GM12873 (cell line): ENCODE data around the gene TBC1D4.

Experiments used
- CTCF ChIP-seq: IDR thresholded peaks from 2 replicates; pipeline ENCODE4 v1.5.1; 2012; ENCODE audit warnings: low read depth, mild to moderate bottlenecking, moderate library complexity, low read length, control low read depth; ENCODE audit not compliant: insufficient read depth; ENCODE audit errors: missing control alignments

Gene TBC1D4

DNA sequence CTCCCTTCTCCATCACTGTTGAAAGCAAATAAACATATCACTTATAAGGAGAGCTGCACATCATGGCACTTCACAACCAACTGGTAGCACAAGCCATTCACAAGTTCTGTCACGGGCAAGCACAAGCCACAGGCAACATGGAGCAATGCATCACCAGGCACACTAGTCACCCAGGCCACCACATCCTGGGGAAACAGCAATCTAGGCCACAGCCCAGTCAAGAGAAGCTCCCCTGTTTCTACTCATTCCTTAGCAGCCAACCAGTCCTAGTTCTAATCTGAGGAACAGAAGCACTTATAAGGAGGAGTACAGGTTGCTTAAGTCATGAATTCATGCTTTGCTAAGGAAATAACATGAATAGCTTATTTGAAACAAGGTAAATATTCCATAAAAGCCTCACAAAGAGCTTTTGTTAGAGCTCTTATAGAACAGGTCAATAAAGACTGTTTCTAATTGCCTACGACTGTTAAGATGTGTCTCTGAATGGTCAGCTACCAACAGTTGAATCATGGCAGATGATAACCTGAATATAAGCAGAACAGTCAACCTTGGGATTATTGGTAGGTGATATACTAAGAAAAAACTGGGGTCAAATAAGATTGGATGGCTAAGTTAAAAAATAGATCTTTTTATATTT, 169.0 kb downstream of the TBC1D4 start:
- no peak for TF ChIP-seq CTCF

DNA sequence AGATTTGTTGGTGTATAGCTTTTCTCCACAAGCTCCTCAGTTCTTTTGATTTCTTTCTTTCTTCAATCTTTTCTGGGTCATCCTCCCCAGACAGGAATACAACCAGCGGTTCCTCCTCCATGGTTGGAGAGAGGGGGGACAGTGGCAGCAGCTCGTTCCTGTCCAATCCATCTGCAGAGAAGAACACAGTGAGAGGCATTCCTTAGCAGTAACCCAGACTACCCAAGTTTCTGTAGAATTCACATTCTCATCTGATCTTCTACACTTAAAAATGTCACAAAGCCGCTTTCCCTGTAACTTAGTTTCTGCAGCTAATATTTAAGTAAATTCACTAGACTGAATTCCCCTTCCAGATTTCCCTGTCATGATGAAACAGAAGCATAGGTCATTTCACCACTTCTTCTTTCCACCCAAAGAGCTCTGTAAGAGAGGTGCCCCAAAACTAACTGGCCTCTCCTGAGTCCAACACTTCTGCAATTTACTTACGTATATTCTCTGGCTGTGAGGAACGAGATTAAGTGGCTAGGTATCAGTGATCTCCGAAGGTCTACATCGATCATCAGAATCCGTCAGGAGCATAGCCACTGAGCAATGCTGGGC, 171.9 kb downstream of the TBC1D4 start:
- no peak for TF ChIP-seq CTCF

DNA sequence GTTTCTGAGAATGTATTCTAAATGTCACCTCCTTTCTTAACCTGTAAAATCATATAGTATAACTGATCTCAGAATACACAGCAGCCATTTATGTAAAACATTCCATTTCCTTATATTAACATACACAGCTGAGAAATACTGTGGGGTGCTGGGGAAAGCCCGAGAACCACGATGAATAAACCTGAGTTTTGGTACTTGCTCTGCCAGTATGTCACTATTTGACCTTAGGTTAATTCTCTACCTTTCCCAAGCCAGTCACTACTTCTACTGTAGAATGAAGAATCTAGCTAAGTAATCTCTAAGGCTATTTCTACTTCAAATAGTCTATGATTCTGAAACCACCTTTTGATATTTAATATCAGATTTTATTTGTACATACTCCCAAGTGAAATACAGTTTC, 173.7 kb downstream of the TBC1D4 start:
- no peak for TF ChIP-seq CTCF

DNA sequence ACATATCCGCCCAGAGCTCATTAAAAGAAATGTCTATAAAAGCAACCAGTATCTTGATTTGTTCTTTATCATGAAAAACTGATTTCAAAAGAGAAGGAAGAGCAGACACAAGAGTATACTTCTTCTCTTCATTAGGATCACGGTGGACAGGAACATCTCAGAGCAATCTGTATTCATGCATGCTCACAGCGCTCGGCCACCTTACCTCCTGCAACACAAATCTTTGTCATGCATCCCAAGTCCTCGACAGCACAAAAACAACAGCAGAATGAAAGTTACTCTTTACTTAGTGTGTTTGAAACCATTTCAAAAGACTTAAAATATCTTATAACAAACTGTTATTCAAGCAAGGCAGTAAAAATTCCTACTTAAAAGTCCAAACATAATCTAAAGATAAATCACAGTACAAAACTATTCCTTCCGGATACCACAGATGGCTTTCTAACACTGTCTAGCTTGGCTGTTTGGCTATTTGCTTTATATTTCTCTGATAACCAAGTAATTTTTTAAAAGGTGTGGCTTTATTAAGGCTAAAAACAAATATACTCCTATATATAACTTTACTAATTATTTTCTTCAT, 174.5 kb downstream of the TBC1D4 start:
- no peak for TF ChIP-seq CTCF

DNA sequence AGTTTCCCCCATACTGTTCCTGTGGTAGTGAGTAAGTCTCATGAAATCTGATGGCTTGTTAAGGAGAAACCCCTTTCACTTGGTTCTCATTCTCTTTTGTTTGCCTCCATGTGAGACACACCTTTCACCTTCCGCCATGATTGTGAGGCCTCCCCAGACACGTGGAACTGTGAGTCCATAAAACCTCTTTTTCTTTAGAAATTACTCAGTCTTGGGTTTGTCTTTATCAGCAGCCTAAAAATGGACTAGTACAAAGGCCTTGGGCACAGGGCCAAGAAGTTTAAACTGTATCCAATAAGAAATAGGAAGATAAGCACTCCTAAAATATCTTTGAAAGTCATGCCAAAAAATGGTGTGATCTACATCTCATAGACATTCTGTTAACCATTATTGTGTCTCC, 176.9 kb downstream of the TBC1D4 start:
- TF ChIP-seq CTCF, result no peak

DNA sequence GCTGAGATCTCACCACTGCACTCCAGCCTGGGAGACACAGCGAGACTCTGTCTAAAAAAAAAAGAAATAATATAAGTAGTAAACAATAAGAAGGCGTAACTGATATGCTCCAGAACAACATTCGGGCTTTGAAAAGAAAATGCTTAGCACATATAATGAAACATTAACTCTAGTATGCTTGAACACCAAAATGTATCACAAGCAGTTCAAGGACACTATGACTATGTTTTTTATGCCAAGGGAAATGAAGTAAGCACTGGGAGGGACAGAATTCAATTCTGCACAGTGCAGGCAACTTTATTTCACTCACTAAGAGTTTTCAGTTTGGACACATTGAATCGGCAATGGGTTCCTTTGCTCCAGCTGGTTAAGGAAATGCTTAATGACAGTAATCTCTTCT, 178.7 kb downstream of the TBC1D4 start:
- TF ChIP-seq CTCF, result no peak

GRCh38 chr13:75302071-75302698, 179.8 kb downstream of the TBC1D4 start:
- TF ChIP-seq CTCF, result no peak
